MCF 10A (cell line): ENCODE results near the gene GIN1. TPM values are rescaled to one million over a fixed set of nuclear protein-coding genes. Genes with fewer than 3 reads are reported as not detected.

ENCODE experiments used
- BruUV-seq: library from RNA; stranded (reverse); fragments of 400-500 nt; replicated peaks from 2 replicates; lab custom pipeline; 2021; lab: Mats Ljungman, UMichigan
- CTCF ChIA-PET: fragments of 300-600 bp; sonication (Branson Sonifier 250); formaldehyde crosslinking; extraction: SDS; loops from one replicate; lab custom pipeline; 2021; ENCODE audit warnings: antibody characterized with exemption, inconsistent platforms; lab: Yijun Ruan, JAX
- POLR2A ChIA-PET: fragments of 300-600, 350-650 bp; sonication (Branson Sonifier 250); formaldehyde crosslinking; extraction: SDS; loops from one replicate; lab custom pipeline; 2020; ENCODE audit warnings: antibody characterized with exemption, inconsistent platforms; lab: Yijun Ruan, JAX
- DNase-seq: peaks from one replicate; pipeline ENCODE4 v3.0.0-alpha.2; 2018; ENCODE audit not compliant: unreplicated experiment
- H3K27ac Mint-ChIP-seq: one replicate; pipeline ENCODE4 v1.8.0; 2022; ENCODE audit warnings: mild to moderate bottlenecking, low read depth, mixed read lengths; ENCODE audit not compliant: unreplicated experiment
- H3K27me3 Mint-ChIP-seq: one replicate; pipeline ENCODE4 v1.8.0; 2022; ENCODE audit warnings: mixed read lengths; ENCODE audit not compliant: insufficient read depth, unreplicated experiment
- H3K36me3 Mint-ChIP-seq: one replicate; pipeline ENCODE4 v1.8.0; 2022; ENCODE audit warnings: mild to moderate bottlenecking, moderate library complexity, mixed read lengths; ENCODE audit not compliant: insufficient read depth, unreplicated experiment
- H3K4me1 Mint-ChIP-seq: one replicate; pipeline ENCODE4 v1.8.0; 2022; ENCODE audit warnings: mixed read lengths; ENCODE audit not compliant: insufficient read depth, unreplicated experiment
- H3K4me3 Mint-ChIP-seq: one replicate; pipeline ENCODE4 v1.8.0; 2022; ENCODE audit warnings: mild to moderate bottlenecking, moderate library complexity, mixed read lengths; ENCODE audit not compliant: unreplicated experiment
- H3K9me3 Mint-ChIP-seq: one replicate; pipeline ENCODE4 v1.8.0; 2022; ENCODE audit warnings: mixed read lengths; ENCODE audit not compliant: unreplicated experiment
- intact Hi-C: fragments of 100-400 bp; cut with micrococcal nuclease; formaldehyde crosslinking; loops from 2 replicates; pipeline ENCODE4 v1.14.1; 2022
- total RNA-seq: library from RNA; stranded (reverse); gene quantifications from 2 replicates; pipeline ENCODE4 v1.2.3, GENCODE V29; 2022
- TF ChIP-seq, protein P1 (sequence below): fragments of 200-600 bp; IDR thresholded peaks from one replicate; pipeline ENCODE4 v1.8.0; 2022; ENCODE audit warnings: antibody characterized with exemption, mild to moderate bottlenecking; ENCODE audit not compliant: unreplicated experiment

GIN1 gene
- total RNA-seq, 1 experiment from 2014 or later = 16.2 TPM

- no peak for DNase-seq
- ChIA-PET CTCF (no interaction called here), POLR2A (no interaction called here)
- Mint-ChIP-seq H3K9me3 (no peaks in the 10 kb centered on the region), H3K4me3 (no peak overlapping the region), H3K27ac (no peak overlapping the region), H3K27me3 (no peaks in the 10 kb centered on the region), H3K4me1 (no peaks in the 10 kb centered on the region), H3K36me3 (peaks cover 35% of the 10 kb centered on the region)
- intact Hi-C loops = no loop called here
- BruUV-seq = no TSS peak
- TF ChIP-seq, protein P1, sequence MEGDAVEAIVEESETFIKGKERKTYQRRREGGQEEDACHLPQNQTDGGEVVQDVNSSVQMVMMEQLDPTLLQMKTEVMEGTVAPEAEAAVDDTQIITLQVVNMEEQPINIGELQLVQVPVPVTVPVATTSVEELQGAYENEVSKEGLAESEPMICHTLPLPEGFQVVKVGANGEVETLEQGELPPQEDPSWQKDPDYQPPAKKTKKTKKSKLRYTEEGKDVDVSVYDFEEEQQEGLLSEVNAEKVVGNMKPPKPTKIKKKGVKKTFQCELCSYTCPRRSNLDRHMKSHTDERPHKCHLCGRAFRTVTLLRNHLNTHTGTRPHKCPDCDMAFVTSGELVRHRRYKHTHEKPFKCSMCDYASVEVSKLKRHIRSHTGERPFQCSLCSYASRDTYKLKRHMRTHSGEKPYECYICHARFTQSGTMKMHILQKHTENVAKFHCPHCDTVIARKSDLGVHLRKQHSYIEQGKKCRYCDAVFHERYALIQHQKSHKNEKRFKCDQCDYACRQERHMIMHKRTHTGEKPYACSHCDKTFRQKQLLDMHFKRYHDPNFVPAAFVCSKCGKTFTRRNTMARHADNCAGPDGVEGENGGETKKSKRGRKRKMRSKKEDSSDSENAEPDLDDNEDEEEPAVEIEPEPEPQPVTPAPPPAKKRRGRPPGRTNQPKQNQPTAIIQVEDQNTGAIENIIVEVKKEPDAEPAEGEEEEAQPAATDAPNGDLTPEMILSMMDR = no peak
These were observed 25.2 kb downstream of the GIN1 start for GRCh38 chr5:103094737-103095136.

GRCh38 chr5:103093727-103094126 lies 26.2 kb downstream of the GIN1 start:
- Mint-ChIP-seq H3K27me3 (no peaks in the 10 kb centered on the region), H3K27ac (no peak overlapping the region), H3K36me3 (peaks cover 37% of the 10 kb centered on the region), H3K4me1 (no peaks in the 10 kb centered on the region), H3K4me3 (no peak overlapping the region), H3K9me3 (no peaks in the 10 kb centered on the region)
- BruUV-seq = no TSS peak
- no peak for DNase-seq
- TF ChIP-seq, protein P1 = no peak
- intact Hi-C loops = no loop called here
- ChIA-PET CTCF (interaction anchor here (0.7 to 1.0 kb wide), 2 partner anchors 139 to 413 kb away, joined by 3 to 4 read pairs; no protein-coding TSS in a partner anchor), POLR2A (no interaction called here)

DNA sequence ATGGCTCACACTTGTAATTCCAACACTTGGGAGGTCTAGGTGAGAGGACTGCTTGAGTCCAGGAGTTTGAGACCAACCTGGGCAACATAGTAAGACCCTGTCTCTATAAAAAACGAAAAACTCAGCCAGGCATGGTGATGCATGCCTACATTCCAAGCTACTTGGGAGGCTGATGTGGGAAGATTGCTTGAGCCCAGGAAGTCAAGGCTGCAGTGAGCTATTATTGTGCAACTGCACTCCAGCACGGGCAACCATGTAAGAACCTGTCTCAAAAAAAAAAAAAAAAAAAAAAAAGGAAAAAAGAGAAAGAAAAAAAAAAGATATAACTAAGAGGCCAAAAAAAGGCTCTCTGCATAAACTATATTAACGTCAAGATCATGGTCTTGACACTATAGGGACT lies 27.3 kb downstream of the GIN1 start:
- Mint-ChIP-seq H3K27ac (no peak overlapping the region), H3K27me3 (no peaks in the 10 kb centered on the region), H3K9me3 (no peaks in the 10 kb centered on the region), H3K4me3 (no peak overlapping the region), H3K4me1 (no peaks in the 10 kb centered on the region), H3K36me3 (peaks cover 42% of the 10 kb centered on the region)
- no peak for DNase-seq
- no TSS peak for BruUV-seq
- ChIA-PET CTCF (no interaction called here), POLR2A (no interaction called here)
- intact Hi-C loops = no loop called here
- TF ChIP-seq, protein P1 = no peak

GRCh38 chr5:103090791-103091190 lies 29.1 kb downstream of the GIN1 start:
- no peak overlapping the region for H3K27ac Mint-ChIP-seq
- peaks cover 7% of the 10 kb centered on the region for H3K9me3 Mint-ChIP-seq
- no peak overlapping the region for H3K4me3 Mint-ChIP-seq
- intact Hi-C loops = no loop called here
- ChIA-PET POLR2A (no interaction called here), CTCF (no interaction called here)
- no peaks in the 10 kb centered on the region for H3K4me1 Mint-ChIP-seq
- peaks cover 53% of the 10 kb centered on the region for H3K36me3 Mint-ChIP-seq
- no peaks in the 10 kb centered on the region for H3K27me3 Mint-ChIP-seq
- TF ChIP-seq, protein P1 = no peak
- DNase-seq = no peak
- BruUV-seq = no TSS peak
